ENCODE measurements around the gene PTPN11.

The PTPN11 gene

GRCh38 chr12:112535017-112535416, 116.3 kb downstream of the PTPN11 start:
- TF ChIP-seq CTCF (IDR thresholded peaks at IDR 0.05; ENCODE audit: low read depth, low read length, missing control alignments), result no peak
- H3K4me3 ChIP-seq (ENCODE audit: low read depth, low read length), result no peak overlapping the region
- no peak for DNase-seq (ENCODE audit: low read depth)

- no peak for DNase-seq (ENCODE audit: low read depth)
- no peak for TF ChIP-seq CTCF (IDR thresholded peaks at IDR 0.05; ENCODE audit: low read depth, low read length, missing control alignments)
- no peak overlapping the region for H3K4me3 ChIP-seq (ENCODE audit: low read depth, low read length)
Measured at GRCh38 chr12:112535637-112536366, 117.1 kb downstream of the PTPN11 start.

GRCh38 chr12:112536367-112536730, 117.6 kb downstream of the PTPN11 start:
- TF ChIP-seq CTCF (IDR thresholded peaks at IDR 0.05; ENCODE audit: low read depth, low read length, missing control alignments), result no peak
- DNase-seq (ENCODE audit: low read depth), result no peak
- H3K4me3 ChIP-seq (ENCODE audit: low read depth, low read length), result no peak overlapping the region

- no peak overlapping the region for H3K4me3 ChIP-seq (ENCODE audit: low read depth, low read length)
- DNase-seq (ENCODE audit: low read depth), result no peak
- TF ChIP-seq CTCF (IDR thresholded peaks at IDR 0.05; ENCODE audit: low read depth, low read length, missing control alignments), result no peak
Measured at GRCh38 chr12:112537710-112538396, 119.1 kb downstream of the PTPN11 start.

GRCh38 chr12:112538740-112539139, 120.0 kb downstream of the PTPN11 start:
- DNase-seq (ENCODE audit: low read depth), result no peak
- H3K4me3 ChIP-seq (ENCODE audit: low read depth, low read length), result no peak overlapping the region
- TF ChIP-seq CTCF (IDR thresholded peaks at IDR 0.05; ENCODE audit: low read depth, low read length, missing control alignments), result no peak

GRCh38 chr12:112539221-112539620, 120.5 kb downstream of the PTPN11 start:
- TF ChIP-seq CTCF (IDR thresholded peaks at IDR 0.05; ENCODE audit: low read depth, low read length, missing control alignments), result no peak
- DNase-seq (ENCODE audit: low read depth), result no peak
- H3K4me3 ChIP-seq (ENCODE audit: low read depth, low read length), result no peak overlapping the region

- H3K4me3 ChIP-seq (ENCODE audit: low read depth, low read length), result no peak overlapping the region
- DNase-seq (ENCODE audit: low read depth), result no peak
- TF ChIP-seq CTCF (IDR thresholded peaks at IDR 0.05; ENCODE audit: low read depth, low read length, missing control alignments), result no peak
Measured at GRCh38 chr12:112540021-112540420, 121.3 kb downstream of the PTPN11 start.

Data from GM12864 (cell line).